A549 treated with DMSO at 1 μM for 4 hours (cell line): Measurements from ENCODE around the gene COX11. TPM values are rescaled to one million over a fixed set of nuclear protein-coding genes. Genes with fewer than 3 reads are reported as not detected.

Source experiments
- total RNA-seq: library from RNA; stranded (reverse); fragments of 200-300 nt; extraction: Qiagen RNA extraction; gene quantifications from 5 replicates; pipeline ENCODE4 v1.2.3, GENCODE V29; 2022; ENCODE audit warnings: low read depth

Gene COX11, protein sequence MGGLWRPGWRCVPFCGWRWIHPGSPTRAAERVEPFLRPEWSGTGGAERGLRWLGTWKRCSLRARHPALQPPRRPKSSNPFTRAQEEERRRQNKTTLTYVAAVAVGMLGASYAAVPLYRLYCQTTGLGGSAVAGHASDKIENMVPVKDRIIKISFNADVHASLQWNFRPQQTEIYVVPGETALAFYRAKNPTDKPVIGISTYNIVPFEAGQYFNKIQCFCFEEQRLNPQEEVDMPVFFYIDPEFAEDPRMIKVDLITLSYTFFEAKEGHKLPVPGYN
- 85.0 to 151 TPM (median 91.1 TPM) in 5 replicates for total RNA-seq

DNA sequence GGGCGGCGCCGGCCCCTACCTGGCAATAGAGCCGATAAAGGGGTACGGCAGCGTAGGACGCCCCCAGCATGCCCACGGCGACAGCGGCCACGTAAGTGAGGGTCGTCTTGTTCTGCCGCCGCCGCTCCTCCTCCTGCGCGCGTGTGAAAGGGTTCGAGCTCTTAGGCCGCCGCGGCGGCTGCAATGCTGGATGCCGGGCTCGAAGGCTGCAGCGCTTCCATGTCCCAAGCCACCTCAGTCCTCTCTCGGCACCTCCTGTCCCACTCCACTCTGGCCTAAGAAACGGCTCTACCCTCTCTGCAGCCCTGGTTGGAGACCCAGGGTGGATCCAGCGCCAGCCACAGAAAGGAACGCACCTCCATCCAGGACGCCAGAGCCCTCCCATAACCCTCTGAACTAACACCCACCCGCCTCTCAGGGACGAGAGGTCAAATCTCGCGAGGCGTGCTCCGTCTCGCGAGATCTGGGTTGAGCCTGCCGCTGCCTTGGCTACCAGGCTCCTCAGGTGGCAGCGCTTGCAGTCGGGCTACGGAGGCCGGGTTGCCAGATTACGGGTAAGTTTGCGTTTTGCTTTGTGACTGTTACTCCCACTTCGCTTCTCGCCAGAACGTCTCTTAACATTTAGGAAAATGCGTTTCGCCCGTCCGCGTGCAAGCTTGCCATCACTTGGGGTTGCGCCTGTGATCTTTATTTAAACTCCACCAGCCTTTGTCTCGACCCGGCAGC lies at the start of gene COX11, which contains the start of gene STXBP4:
Gene COX11, minus strand, starts transcription at position 393 of the 726 bp plus-strand sequence. Its CDS starts 8 bp downstream, at position 385.
Gene STXBP4, plus strand, starts transcription at position 504 of the 726 bp plus-strand sequence. CDS start 17,455 bp downstream, outside the sequence.

Other genes with a start within 250 kb of the COX11 start
- gene TOM1L1, start 67.8 kb downstream of the COX11 start, total RNA-seq = 35.2 to 43.3 TPM (median 39.4 TPM) in 5 replicates
- gene STXBP4, start 111 bp upstream of the COX11 start, total RNA-seq = 4.1 to 7.4 TPM (median 5.3 TPM) in 5 replicates